IMR-90 (cell line): ENCODE measurements around the gene PMPCB. TPM values are rescaled to one million over a fixed set of nuclear protein-coding genes. Genes with fewer than 3 reads are reported as not detected.
A peak's percentile ranks its signal among the peaks of the same experiment; 100 is the strongest.
"Not testable (repeated sequence)": the region's sequence is repeated elsewhere in the genome, so short reads cannot be mapped to it uniquely, and the experiment has no call there.

Experiments used
- ATAC-seq: fragments of 200-7000 bp; cut with Tn5 transposase; 2 replicates; pipeline ENCODE4 v1.9.1; 2020; ENCODE audit warnings: low read depth, mild to moderate bottlenecking, moderate library complexity
- BruUV-seq: library from RNA; stranded (reverse); fragments of 400-500 nt; replicated peaks from 2 replicates; lab custom pipeline; 2021; lab: Mats Ljungman, UMichigan
- CTCF ChIA-PET: fragments of 300-600 bp; formaldehyde crosslinking; extraction: SDS; loops from one replicate; lab custom pipeline; 2021; ENCODE audit warnings: antibody characterized with exemption; lab: Yijun Ruan, JAX
- POLR2A ChIA-PET: fragments of 300-600 bp; sonication (Branson Sonifier 250); formaldehyde crosslinking; loops from one replicate; lab custom pipeline; 2022; ENCODE audit warnings: antibody characterized with exemption; ENCODE audit not compliant: unreplicated experiment; lab: Charles Lee
- DNase-seq: peaks from one replicate; pipeline ENCODE4 v3.0.0; 2013
- H2AFZ ChIP-seq: replicated peaks from 2 replicates; pipeline ENCODE3; 2013; ENCODE audit warnings: low read length, mild to moderate bottlenecking; ENCODE audit not compliant: poor library complexity
- H2AK5ac ChIP-seq: 2 replicates; pipeline ENCODE4 v1.6.1; 2013; ENCODE audit warnings: low read depth, low read length, inconsistent platforms
- H2AK9ac ChIP-seq: replicated peaks from 2 replicates; pipeline ENCODE3; 2013; ENCODE audit warnings: mild to moderate bottlenecking, low read depth, low read length, moderate library complexity; ENCODE audit not compliant: poor library complexity
- H2BK120ac ChIP-seq: 2 replicates; pipeline ENCODE4 v1.6.1; 2013; ENCODE audit warnings: low read depth, low read length, inconsistent platforms
- H2BK15ac ChIP-seq: 3 replicates; pipeline ENCODE4 v1.6.1; 2013; ENCODE audit warnings: low read depth, low read length, inconsistent platforms
- H2BK20ac ChIP-seq: 2 replicates; pipeline ENCODE4 v1.6.1; 2013; ENCODE audit warnings: low read depth, mild to moderate bottlenecking, inconsistent platforms, low read length, moderate library complexity
- H2BK5ac ChIP-seq: 2 replicates; pipeline ENCODE4 v1.6.1; 2013; ENCODE audit warnings: mild to moderate bottlenecking, low read depth, low read length, inconsistent platforms; ENCODE audit not compliant: poor library complexity, severe bottlenecking
- H3K14ac ChIP-seq: replicated peaks from 2 replicates; pipeline ENCODE4 v1.6.1; 2013; ENCODE audit warnings: low read depth, low read length, inconsistent platforms
- H3K18ac ChIP-seq: 2 replicates; pipeline ENCODE4 v1.6.1; 2013; ENCODE audit warnings: low read depth, low read length, control low read depth
- H3K23ac ChIP-seq: 2 replicates; pipeline ENCODE4 v1.6.1; 2013; ENCODE audit warnings: low read depth, low read length, inconsistent platforms
- H3K27ac ChIP-seq: 2 replicates; pipeline ENCODE4 v1.5.1; 2013; ENCODE audit warnings: mild to moderate bottlenecking, control low read depth, low read length; ENCODE audit not compliant: insufficient read depth
- H3K27me3 ChIP-seq: 2 replicates; pipeline ENCODE4 v1.6.1; 2013; ENCODE audit warnings: low read length; ENCODE audit not compliant: control insufficient read depth, insufficient read depth
- H3K36me3 ChIP-seq: 2 replicates; pipeline ENCODE4 v1.6.1; 2013; ENCODE audit warnings: low read length, mixed read lengths; ENCODE audit not compliant: control insufficient read depth, insufficient read depth
- H3K4ac ChIP-seq: 2 replicates; pipeline ENCODE4 v1.6.1; 2013; ENCODE audit warnings: low read depth, low read length, inconsistent platforms
- H3K4me1 ChIP-seq: 2 replicates; pipeline ENCODE4 v1.6.1; 2013; ENCODE audit warnings: low read length, mixed read lengths; ENCODE audit not compliant: control insufficient read depth, insufficient read depth
- H3K4me2 ChIP-seq: 2 replicates; pipeline ENCODE4 v1.6.1; 2013; ENCODE audit warnings: low read depth, mild to moderate bottlenecking, control low read depth, low read length, moderate library complexity
- H3K4me3 ChIP-seq: 2 replicates; pipeline ENCODE4 v1.5.1; 2013; ENCODE audit warnings: low read depth, mild to moderate bottlenecking, control low read depth, low read length, moderate library complexity; ENCODE audit not compliant: insufficient read depth
- H3K56ac ChIP-seq: 2 replicates; pipeline ENCODE4 v1.6.1; 2013; ENCODE audit warnings: low read length, inconsistent platforms; ENCODE audit not compliant: insufficient read depth; ENCODE audit errors: extremely low read depth
- H3K79me1 ChIP-seq, 2 experiments: 2 replicates each; pipeline ENCODE4 v1.6.1; 2013; ENCODE audit warnings: low read length in 2 of 2, inconsistent platforms in 1 of 2, low read depth in 1 of 2
- H3K9ac ChIP-seq: 2 replicates; pipeline ENCODE4 v1.6.1; 2013; ENCODE audit warnings: low read depth, low read length, control low read depth
- H3K9me1 ChIP-seq: 2 replicates; pipeline ENCODE4 v1.6.1; 2013; ENCODE audit warnings: low read length, inconsistent platforms; ENCODE audit not compliant: insufficient read depth
- H3K9me3 ChIP-seq: 2 replicates; pipeline ENCODE4 v1.6.1; 2013; ENCODE audit warnings: low read length; ENCODE audit not compliant: control insufficient read depth, insufficient read depth
- H4K20me1 ChIP-seq: 2 replicates; pipeline ENCODE4 v1.6.1; 2013; ENCODE audit warnings: low read length, inconsistent platforms; ENCODE audit not compliant: insufficient read depth
- H4K5ac ChIP-seq: 2 replicates; pipeline ENCODE4 v1.6.1; 2013; ENCODE audit warnings: mild to moderate bottlenecking, low read depth, low read length, control low read depth
- H4K8ac ChIP-seq, 2 experiments: 2 replicates each; pipeline ENCODE4 v1.6.1; 2013; ENCODE audit warnings: low read depth in 2 of 2, low read length in 2 of 2, control low read depth in 1 of 2, inconsistent platforms in 1 of 2
- H4K91ac ChIP-seq: 2 replicates; pipeline ENCODE4 v1.6.1; 2013; ENCODE audit warnings: low read depth, low read length, inconsistent platforms; ENCODE audit not compliant: insufficient read depth
- MAZ ChIP-seq: IDR thresholded peaks from 2 replicates; pipeline ENCODE4 v1.6.1; 2012; ENCODE audit warnings: low read depth, mild to moderate bottlenecking, low read length, improper control_type of control experiment, moderate library complexity, borderline replicate concordance
- MXI1 ChIP-seq: IDR thresholded peaks from 2 replicates; pipeline ENCODE4 v1.6.1; 2012; ENCODE audit warnings: low read depth, mild to moderate bottlenecking, low read length, moderate library complexity, borderline replicate concordance
- NFE2L2 ChIP-seq: fragments of 150-350 bp; IDR thresholded peaks from 2 replicates; pipeline ENCODE4 v1.6.1; 2016; ENCODE audit warnings: low read depth, mild to moderate bottlenecking, low read length
- POLR2A ChIP-seq: IDR thresholded peaks from 2 replicates; pipeline ENCODE4 v1.6.1; 2012; ENCODE audit warnings: mild to moderate bottlenecking, low read depth, low read length
- RAD21 ChIP-seq: IDR thresholded peaks from 2 replicates; pipeline ENCODE4 v1.6.1; 2012; ENCODE audit warnings: low read length, improper control_type of control experiment
- RCOR1 ChIP-seq: IDR thresholded peaks from 2 replicates; pipeline ENCODE4 v1.6.1; 2012; ENCODE audit warnings: mild to moderate bottlenecking, low read length, improper control_type of control experiment; ENCODE audit not compliant: insufficient replicate concordance
- SMC3 ChIP-seq: fragments of 150-350 bp; IDR thresholded peaks from 2 replicates; pipeline ENCODE4 v1.6.1; 2016; ENCODE audit warnings: low read depth, mild to moderate bottlenecking, antibody characterized with exemption, low read length, moderate library complexity
- WGBS, 2 experiments: methylation state at CpG; one replicate each; pipeline versions ENCODE4 v1.1.5 to v1.1.7; 2013; ENCODE audit warnings: missing lambda C conversion rate in 2 of 2; ENCODE audit not compliant: insufficient read length in 1 of 2; ENCODE audit errors: extremely low coverage in 2 of 2; 5-methylcytosine and 5-hydroxymethylcytosine counted together
- dilution Hi-C: fragments of 300-500 bp; cut with HindIII; formaldehyde crosslinking; loops from one replicate; pipeline ENCODE4 v1.14.3; 2018; ENCODE audit warnings: low sequenced_read_pairs; ENCODE audit not compliant: unreplicated experiment
- in situ Hi-C: fragments of 300-500 bp; cut with MboI; formaldehyde crosslinking; loops from 3 replicates; pipeline ENCODE4 v1.14.3; 2019; ENCODE audit warnings: low sequenced_read_pairs, inconsistent platforms, mixed read lengths
- intact Hi-C: fragments of 100-400 bp; cut with micrococcal nuclease; formaldehyde crosslinking; loops from 2 replicates; pipeline ENCODE4 v1.10.0; 2022
- polyA plus RNA-seq, 3 experiments: library from polyadenylated mRNA; depleted of rRNA; stranded (reverse); fragments of >200 nt; gene quantifications; 2 replicates each; pipeline ENCODE4 v1.2.3, GENCODE V29; 2012; ENCODE audit warnings: low replicate concordance in 1 of 3
- total RNA-seq: library from RNA; depleted of rRNA; stranded (reverse); fragments of >200 nt; gene quantifications from 2 replicates; pipeline ENCODE4 v1.2.3, GENCODE V29; 2012
- TF ChIP-seq, protein P1 (sequence below): fragments of 150-350 bp; IDR thresholded peaks from 2 replicates; pipeline ENCODE4 v1.6.1; 2016; ENCODE audit warnings: low read depth, mild to moderate bottlenecking, low read length, moderate library complexity, borderline replicate concordance

PMPCB gene
- total and polyA plus RNA-seq, 2 of the 4 experiments (the other 2 are of a cell fraction), result 50.4 to 72.8 TPM

DNA sequence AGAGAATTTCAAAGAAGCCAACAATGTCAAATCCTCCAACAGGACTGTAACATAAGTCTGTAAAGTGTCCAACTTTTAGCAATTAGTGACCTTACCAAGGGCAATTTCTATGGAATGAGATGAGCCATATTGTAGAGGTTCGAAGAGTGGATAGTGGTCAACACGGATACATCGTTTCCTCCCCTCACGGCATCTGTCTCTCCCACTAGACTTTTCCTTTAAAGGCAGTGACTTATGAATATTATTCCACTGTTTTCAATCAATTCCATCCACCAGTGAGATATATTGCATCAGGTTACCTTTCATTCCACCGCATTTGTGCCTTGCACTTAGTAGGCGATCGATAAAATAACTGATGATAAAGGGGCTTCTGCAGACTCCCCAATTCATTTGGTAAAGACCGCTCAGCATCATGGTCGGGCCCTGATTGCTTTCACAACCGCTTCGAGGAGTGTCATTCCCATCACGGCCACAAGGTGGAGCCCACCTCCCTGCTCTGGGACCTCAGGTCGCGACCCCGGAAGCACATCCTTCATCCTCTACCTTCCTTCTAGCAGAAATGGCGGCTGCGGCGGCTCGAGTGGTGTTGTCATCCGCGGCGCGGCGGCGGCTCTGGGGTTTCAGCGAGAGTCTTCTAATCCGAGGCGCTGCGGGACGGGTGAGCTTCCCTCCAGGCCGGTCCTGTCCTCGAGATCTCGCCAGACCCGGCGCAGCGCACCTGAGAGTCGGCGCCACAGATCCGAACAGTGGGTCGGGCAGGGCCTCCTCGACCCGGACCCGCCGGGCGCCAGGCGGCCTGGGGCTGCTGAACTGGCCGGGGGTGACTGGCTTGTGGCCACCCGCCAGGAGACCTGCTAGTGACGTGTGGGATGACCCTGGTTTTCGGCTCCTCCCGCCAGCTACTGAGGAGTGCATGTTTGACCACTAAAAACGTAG, at the start of gene PMPCB (continued):
- TF ChIP-seq, protein P1, sequence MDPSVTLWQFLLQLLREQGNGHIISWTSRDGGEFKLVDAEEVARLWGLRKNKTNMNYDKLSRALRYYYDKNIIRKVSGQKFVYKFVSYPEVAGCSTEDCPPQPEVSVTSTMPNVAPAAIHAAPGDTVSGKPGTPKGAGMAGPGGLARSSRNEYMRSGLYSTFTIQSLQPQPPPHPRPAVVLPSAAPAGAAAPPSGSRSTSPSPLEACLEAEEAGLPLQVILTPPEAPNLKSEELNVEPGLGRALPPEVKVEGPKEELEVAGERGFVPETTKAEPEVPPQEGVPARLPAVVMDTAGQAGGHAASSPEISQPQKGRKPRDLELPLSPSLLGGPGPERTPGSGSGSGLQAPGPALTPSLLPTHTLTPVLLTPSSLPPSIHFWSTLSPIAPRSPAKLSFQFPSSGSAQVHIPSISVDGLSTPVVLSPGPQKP, result no peak
- TF ChIP-seq MAZ, result no peak; the same call in 1 of the 2 replicates
- TF ChIP-seq RAD21, result peak; percentile 62
- peak; percentile 75 for TF ChIP-seq RCOR1
- peak; percentile 59; the same call in 1 of the 2 replicates for TF ChIP-seq MXI1
- peak; percentile 52; the same call in 1 of the 2 replicates for TF ChIP-seq SMC3
- TF ChIP-seq POLR2A, result peak; percentile 80
- no peak for TF ChIP-seq NFE2L2

DNA sequence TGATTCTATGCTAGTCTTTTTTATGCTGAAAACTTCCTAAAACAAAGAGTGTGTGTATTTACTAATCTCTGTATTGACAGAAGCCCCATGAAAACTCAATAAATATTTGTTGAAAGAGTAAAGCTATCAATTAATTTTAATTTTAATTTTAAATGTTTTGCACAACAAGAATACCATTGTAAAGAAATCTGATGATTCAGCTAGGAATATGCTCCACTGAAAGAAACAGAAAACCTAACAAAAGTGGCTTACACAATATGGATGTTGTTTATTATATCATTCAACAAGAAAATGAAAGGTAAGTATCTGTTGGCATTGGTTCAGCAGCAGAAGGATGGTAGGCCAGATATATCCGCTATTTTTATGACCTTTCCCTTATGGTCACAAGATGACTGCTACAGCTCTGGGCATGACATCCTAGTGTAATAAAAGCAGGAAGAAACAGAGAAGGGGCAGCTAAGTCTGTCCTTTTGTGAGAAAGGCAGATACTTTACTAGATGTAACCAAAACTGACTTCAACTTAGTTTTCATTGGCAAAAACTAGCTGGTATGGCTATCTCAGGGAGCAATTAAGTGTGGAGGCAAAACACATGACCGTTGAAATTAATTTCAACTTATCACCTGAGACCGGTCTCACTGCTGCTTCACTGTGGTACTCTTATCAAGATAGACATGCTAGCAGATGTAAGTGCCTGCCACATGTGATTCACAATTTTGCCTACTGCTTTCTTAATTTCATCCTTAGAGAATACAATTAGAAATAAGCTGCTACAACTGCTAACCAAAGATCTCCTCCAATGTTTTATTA, 43.3 kb upstream of the PMPCB start:
- H3K18ac ChIP-seq, H2BK5ac ChIP-seq, CTCF ChIA-PET, H2AFZ ChIP-seq, H3K27ac ChIP-seq, in situ Hi-C loops, H2BK20ac ChIP-seq, H4K91ac ChIP-seq, H3K4ac ChIP-seq, H3K9ac ChIP-seq, ATAC-seq, intact Hi-C loops, H3K56ac ChIP-seq, dilution Hi-C loops, H2BK15ac ChIP-seq, H4K8ac ChIP-seq, H3K4me2 ChIP-seq, H3K9me3 ChIP-seq, BruUV-seq, H4K20me1 ChIP-seq, H4K5ac ChIP-seq, H3K9me1 ChIP-seq, H3K4me1 ChIP-seq, H3K36me3 ChIP-seq, POLR2A ChIA-PET, H3K23ac ChIP-seq, H3K79me1 ChIP-seq, H3K27me3 ChIP-seq, H3K14ac ChIP-seq, H2AK9ac ChIP-seq, DNase-seq, H2BK120ac ChIP-seq, H3K4me3 ChIP-seq, H2AK5ac ChIP-seq: not testable (repeated sequence)
- no CpG with 5 or more reads among the region's 3 CpGs for WGBS, 2 experiments
